Fibroblast of skin of left quadriceps (primary cell): Measurements from ENCODE around the gene PARD3B.

Experiments
- DNase-seq, 2 experiments: peaks; one replicate each; pipeline ENCODE4 v3.0.0-alpha.2; 2013; ENCODE audit warnings: low read depth in 2 of 2

Gene PARD3B

GRCh38 chr2:205129531-205129930 is 584.3 kb downstream of the PARD3B start:
- no peak for DNase-seq

GRCh38 chr2:205130111-205130829 is 585.0 kb downstream of the PARD3B start:
- no peak for DNase-seq

GRCh38 chr2:205133544-205133943 is 588.3 kb downstream of the PARD3B start:
- DNase-seq: no peak

DNA sequence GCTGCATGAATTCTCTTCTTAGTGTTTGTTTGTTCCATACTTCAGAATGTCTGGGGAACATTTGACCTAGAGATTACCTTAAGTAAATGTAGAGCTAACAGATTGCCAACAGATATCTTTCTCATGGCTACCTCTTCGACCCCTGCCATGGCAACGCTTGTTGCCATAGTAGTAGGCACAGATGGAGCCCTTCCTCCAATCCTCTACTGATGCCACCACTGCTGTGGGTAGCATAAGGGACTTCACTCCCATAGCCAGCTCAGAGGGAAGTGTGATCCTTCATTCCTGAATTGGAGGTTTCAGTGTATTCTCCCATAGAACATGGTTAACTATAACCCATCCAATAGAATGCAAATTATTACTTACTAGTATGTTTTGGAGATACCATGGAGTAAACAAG is 593.5 kb downstream of the PARD3B start:
- DNase-seq: no peak

GRCh38 chr2:205139822-205140463 is 594.7 kb downstream of the PARD3B start:
- DNase-seq: no peak

DNA sequence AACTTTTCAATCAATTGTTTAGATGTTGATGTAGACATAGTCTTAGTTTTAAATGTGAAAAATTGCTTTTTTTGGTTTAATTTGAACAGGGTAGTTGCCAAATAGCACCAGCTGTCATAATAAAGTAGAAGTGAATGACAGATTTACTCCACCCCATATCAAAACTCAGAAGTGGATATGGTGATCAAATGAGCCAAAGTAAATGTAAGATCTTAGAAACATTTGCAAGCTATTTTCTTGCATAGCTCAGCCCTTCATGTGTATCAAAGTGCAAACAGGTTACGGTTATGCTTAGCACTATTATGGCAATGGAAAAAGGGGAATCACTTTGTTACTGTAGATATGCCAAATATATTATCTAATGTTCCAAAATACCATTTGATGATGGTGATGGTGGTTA is 596.1 kb downstream of the PARD3B start:
- DNase-seq: no peak

- no peak for DNase-seq
Measured at GRCh38 chr2:205145888-205146287, 600.6 kb downstream of the PARD3B start.

- peak; percentile 26 to 28 for DNase-seq
Measured at GRCh38 chr2:205148755-205149154, 603.5 kb downstream of the PARD3B start.

DNA sequence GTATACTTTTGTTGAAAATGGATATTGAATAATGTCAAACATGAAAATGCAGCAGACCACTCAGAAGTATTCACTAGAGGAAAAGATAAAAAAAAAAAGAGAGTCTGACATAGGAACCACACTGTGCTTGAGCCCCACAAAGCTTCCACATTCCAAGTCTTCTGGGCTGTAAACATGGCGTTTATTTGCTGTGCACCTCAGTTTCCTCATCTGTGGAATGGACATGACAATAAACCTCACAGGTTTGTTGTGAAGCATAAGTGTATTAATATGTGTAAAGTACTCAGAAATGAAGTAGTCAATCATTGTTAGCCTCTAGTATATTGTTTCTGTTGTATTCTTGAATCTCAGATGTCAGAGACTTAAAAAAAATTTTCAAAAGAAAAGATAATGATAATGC is 611.2 kb downstream of the PARD3B start:
- DNase-seq: no peak

DNA sequence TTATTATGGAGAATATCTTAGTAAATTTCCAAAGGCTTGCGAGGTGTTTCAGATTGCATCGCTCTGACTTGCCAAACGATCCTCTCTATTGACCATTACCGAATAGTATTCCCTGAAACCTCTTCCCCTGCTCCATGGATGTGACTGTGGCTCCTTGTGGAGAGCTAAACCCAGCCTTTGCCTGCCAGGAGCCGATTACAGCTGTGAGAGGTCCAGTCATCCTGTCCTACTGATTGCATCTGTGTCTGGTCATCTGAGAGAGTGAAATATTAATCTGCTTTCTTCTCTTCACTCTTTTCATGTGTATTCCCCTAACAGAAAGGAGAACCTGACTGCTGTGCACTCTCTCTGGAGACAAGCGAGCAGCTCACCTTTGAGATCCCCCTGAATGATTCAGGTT is 613.1 kb downstream of the PARD3B start:
- no peak for DNase-seq

GRCh38 chr2:205161156-205161839 is 616.0 kb downstream of the PARD3B start:
- no peak for DNase-seq

DNA sequence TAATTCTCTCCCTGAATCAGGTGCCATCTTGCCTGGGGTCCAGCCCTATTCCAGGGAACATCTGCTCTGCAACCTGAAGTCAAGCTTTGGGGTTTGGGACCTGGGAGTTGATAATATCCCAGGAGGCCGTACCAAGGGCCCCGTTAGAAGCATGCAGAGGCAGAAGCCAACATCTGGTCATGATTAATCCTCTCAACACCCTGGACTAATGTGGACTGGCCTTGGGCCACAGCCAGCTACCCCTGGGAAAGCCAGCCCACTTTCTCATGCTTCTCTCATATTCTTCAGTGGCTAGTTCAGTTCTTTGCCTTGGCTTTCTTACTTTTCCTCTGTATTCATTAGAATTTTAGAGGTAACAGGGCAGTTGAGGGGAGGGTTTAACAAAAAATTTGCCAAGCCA is 621.5 kb downstream of the PARD3B start:
- peak; percentile 59 to 65 for DNase-seq

DNA sequence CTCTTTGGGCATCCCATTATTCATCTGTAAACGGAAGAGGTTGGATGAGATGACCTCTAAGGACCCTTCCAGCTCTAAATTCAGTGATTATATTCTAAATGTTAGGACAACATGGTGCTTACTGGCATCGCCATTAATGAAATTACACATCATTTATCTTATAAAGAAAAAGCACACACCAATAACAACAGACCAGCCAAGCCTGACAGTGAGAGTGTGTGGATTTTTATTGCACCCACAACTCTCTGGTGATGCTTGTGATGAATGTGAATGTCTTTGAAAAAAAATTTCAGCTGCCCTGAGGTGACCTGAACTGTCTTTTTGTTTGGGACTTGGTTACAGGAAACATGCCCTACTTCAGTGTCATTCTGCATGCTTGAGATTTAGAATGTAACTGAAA is 623.7 kb downstream of the PARD3B start:
- DNase-seq: no peak

DNA sequence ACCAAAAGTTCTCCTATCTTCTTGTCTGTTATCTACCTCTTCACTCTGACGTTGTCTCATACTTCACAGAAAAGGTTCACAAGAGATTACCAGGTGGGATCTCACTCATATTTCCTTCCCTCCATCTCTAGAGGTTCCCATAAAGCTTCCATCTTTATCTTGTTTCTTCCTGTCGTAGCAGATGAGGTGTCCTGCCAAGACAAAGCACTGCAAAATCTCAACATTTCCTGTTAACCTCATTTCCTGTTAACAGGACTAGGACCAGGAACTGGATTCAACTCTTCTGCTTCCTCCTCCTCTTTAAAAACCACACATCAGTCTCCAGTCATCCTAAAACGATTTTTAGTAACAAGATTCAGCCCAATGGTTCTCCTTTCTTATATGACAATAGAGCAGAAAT is 624.2 kb downstream of the PARD3B start:
- DNase-seq: no peak

GRCh38 chr2:205170399-205170798 is 625.1 kb downstream of the PARD3B start:
- no peak for DNase-seq

DNA sequence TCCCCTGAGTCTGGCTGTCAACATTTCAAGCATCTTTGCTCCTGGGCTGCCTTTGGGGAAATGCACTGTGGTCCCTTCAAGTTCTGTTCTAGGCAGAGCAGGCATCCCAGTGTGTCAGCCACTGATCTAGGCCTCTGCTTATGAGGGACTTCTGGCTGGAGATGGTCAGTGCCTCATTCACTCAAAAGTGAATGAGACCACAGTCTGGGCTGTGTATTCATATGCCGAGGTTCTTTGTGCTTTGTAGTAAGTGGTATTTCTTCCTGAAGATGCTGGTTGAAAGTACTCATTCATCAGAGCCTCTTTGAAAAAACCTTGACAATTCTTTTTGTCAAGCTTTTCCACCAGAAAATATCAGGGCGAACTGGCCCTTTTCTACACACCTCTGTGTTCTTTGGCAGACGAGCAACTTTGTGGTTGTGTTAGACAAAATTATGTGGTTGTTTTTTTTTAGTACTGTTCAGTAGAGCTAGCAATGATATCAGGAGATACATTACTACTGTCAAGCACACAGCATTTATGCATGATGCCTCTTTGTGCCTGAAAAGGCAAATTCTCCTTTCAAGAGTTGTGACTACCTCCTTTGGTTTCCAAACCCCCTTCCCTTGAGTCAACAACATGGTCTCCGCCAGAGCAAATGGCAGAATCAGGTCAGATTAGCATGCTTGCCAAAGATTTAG is 626.1 kb downstream of the PARD3B start:
- DNase-seq: no peak

DNA sequence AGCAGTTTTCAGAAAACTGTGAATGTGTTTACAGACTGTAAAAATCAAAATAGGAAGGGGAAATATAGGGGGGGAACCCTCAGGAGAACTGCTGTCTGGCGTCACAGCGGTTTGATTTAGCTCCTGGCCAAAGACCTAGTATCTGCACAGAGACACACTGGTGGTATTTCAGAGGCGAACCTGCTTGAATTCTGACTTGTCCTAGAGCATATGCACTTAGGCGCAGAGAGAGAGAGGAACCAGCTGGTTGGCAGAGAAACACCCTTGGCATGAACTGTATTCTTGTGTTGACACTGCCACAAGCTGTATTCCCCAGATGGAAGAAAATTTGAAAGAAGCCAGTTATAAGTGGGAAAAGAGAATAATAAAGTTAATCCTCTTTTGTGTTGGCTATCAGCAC is 630.6 kb downstream of the PARD3B start:
- no peak for DNase-seq

DNA sequence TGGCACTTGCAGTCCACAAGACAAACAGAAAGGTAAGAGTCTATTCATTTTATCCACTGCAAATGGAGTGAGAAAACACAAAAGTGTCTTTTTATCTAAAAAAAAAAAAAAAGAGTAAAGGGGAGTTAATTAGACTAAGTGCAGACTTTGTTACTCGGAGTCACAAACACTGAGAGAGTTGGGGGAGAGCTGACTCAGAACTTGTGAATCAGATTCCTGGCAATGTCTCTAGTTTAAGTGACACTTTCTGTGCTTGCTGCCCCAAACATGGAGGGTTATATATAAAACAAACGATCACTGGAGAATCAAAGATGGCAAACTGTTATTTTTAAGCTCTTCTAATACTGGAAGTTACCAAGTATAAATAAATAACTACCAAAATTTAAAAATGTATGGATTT is 631.3 kb downstream of the PARD3B start:
- no peak for DNase-seq

DNA sequence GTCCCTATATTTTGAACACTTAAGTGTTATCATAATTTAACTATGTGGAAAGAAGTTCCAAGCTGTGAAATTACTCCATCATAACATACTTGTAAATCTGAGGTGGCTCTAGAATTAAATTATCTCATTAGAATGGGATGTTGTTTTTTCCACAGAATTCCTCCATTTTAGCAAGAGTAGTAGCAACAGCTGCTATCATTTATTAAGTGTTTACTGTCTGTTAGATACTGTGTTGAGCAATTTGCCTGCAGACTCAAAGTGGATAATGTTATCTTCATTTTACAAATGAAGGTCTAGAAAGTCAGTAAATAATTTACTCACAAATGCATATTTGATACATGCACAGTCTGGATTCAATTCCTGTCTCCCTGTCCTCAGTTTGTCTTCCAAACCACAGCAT is 632.3 kb downstream of the PARD3B start:
- peak; percentile 51 to 57 for DNase-seq

- no peak for DNase-seq
Measured at GRCh38 chr2:205180730-205181129, 635.5 kb downstream of the PARD3B start.

GRCh38 chr2:205187731-205188130 is 642.5 kb downstream of the PARD3B start:
- no peak for DNase-seq
